ENCODE measurements around the gene CRTC1.

DNA sequence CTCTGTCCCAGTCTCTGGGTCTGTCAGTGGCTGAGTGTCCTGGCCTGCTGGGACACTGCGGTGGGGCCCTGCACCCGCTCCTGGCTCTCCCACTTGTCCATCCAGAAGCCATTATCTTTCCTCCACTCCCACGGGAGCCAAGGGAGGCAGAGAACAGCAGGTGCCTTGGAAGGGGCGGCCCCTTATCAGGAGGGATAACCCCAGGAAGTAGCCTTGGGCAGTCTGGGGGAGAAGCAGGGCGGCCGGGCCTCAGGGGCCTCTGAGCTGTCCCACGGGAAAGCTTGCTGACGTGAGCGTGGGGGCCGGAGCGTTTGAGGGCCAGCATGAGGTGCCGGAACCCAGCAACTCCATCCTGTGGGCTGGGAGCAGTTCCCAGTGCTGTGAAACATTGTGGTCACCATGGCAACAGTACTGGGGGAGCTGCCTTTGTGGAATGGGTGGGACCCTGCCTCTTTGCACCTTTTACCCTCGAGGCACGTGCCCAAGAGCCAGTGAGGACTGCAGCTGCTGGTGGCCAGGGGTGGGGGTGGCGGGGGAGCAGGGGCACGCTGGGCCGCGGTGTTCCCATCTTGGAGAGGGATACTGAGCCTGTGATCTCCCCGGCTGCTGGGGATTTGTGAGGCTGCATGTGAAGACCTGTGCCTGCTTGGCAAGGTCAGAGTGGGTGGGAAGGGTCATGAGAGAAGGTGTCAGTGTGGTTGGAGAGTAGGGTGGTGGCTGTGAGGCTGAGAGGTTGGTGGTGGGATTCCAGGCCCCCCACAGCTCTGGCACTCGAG is 25.7 kb upstream of the CRTC1 start:
- TF ChIP-seq GATA3 (IDR thresholded peaks at IDR 0.05; ENCODE audit: low read depth, low read length) (no peak), GATA2 (IDR thresholded peaks at IDR 0.05; ENCODE audit: low read depth, low read length) (no peak)
